Endodermal cell (in vitro differentiated cells): ENCODE measurements around the gene CCNQ. TPM values are rescaled to one million over a fixed set of nuclear protein-coding genes. Genes with fewer than 3 reads are reported as not detected.

ENCODE experiments used
- DNase-seq: peaks from one replicate; pipeline ENCODE4 v3.0.0-alpha.2; 2017
- H3K27ac ChIP-seq: 2 replicates; pipeline ENCODE4 v1.5.1; 2013; ENCODE audit warnings: mild to moderate bottlenecking, low read depth, low read length, moderate library complexity
- H3K27me3 ChIP-seq: 2 replicates; pipeline ENCODE4 v1.6.1; 2013; ENCODE audit warnings: mild to moderate bottlenecking, low read length, moderate library complexity; ENCODE audit not compliant: insufficient read depth, control insufficient read depth, poor library complexity, severe bottlenecking
- H3K36me3 ChIP-seq: 2 replicates; pipeline ENCODE4 v1.7.0; 2013; ENCODE audit warnings: mild to moderate bottlenecking, low read length, moderate library complexity; ENCODE audit not compliant: control insufficient read depth, insufficient read depth
- H3K4me1 ChIP-seq: one replicate; pipeline ENCODE4 v1.7.0; 2013; ENCODE audit warnings: low read length; ENCODE audit not compliant: control insufficient read depth, insufficient read depth
- H3K4me3 ChIP-seq: 2 replicates; pipeline ENCODE4 v1.5.1; 2013; ENCODE audit warnings: mild to moderate bottlenecking, low read length, moderate library complexity
- H3K9ac ChIP-seq: 2 replicates; pipeline ENCODE4 v1.6.1; 2013; ENCODE audit warnings: mild to moderate bottlenecking, low read length, moderate library complexity; ENCODE audit not compliant: poor library complexity, severe bottlenecking; ENCODE audit errors: extremely low read depth
- H3K9me3 ChIP-seq: 2 replicates; pipeline ENCODE4 v1.6.1; 2013; ENCODE audit warnings: mild to moderate bottlenecking, low read length, moderate library complexity; ENCODE audit not compliant: control insufficient read depth
- H3K27ac Mint-ChIP-seq: 2 replicates; pipeline ENCODE4 v1.8.0; 2020; ENCODE audit warnings: mixed read lengths
- H3K27me3 Mint-ChIP-seq: 2 replicates; pipeline ENCODE4 v1.8.0; 2021; ENCODE audit warnings: mild to moderate bottlenecking, mixed read lengths; ENCODE audit not compliant: insufficient read depth
- H3K36me3 Mint-ChIP-seq: 2 replicates; pipeline ENCODE4 v1.8.0; 2020; ENCODE audit warnings: low read depth, mixed read lengths
- H3K4me1 Mint-ChIP-seq: 2 replicates; pipeline ENCODE4 v1.8.0; 2020; ENCODE audit warnings: mixed read lengths
- H3K4me3 Mint-ChIP-seq: 2 replicates; pipeline ENCODE4 v1.8.0; 2020; ENCODE audit warnings: mild to moderate bottlenecking, moderate library complexity, mixed read lengths
- H3K9me3 Mint-ChIP-seq: 2 replicates; pipeline ENCODE4 v1.8.0; 2020; ENCODE audit warnings: mild to moderate bottlenecking, mixed read lengths
- CTCF ChIP-seq: fragments of 200-600 bp; sonication (generic); conservative IDR thresholded peaks from 2 replicates; pipeline ENCODE4 v1.5.0; 2021; ENCODE audit warnings: antibody characterized with exemption, mild to moderate bottlenecking
- WGBS, 2 experiments: methylation state at CpG; one replicate each; pipeline versions ENCODE4 v1.1.5 to v1.1.7; 2013; ENCODE audit warnings: missing lambda C conversion rate in 2 of 2, mixed read lengths in 1 of 2; ENCODE audit not compliant: insufficient coverage in 1 of 2, insufficient read length in 1 of 2; 5-methylcytosine and 5-hydroxymethylcytosine counted together
- total RNA-seq, 2 donors: library from RNA; stranded (reverse); fragmentation: NEBNext Ultra II Directional in 1 of 2; extraction: Animal tissue kit (Norgen Biotek cat#: 25700) in 1 of 2; gene quantifications; 2 replicates in 1 of 2; 3 replicates in 1 of 2; pipeline ENCODE4 v1.2.1, GENCODE V29; 2021

Gene CCNQ
- total RNA-seq, 2 donors from 2014 or later, result 17.1 to 20.8 TPM

GRCh38 chrX:153582896-153583295 lies 16.0 kb downstream of the CCNQ start:
- Mint-ChIP-seq H3K27ac (no peak overlapping the region), H3K27me3 (peaks cover 5% of the 10 kb centered on the region), H3K36me3 (peaks cover 8% of the 10 kb centered on the region), H3K4me1 (peaks cover 8% of the 10 kb centered on the region), H3K9me3 (peaks cover 69% of the 10 kb centered on the region), H3K4me3 (no peak overlapping the region)
- no peak for TF ChIP-seq CTCF
- Histone ChIP-seq H3K27ac (no peak overlapping the region), H3K4me3 (no peak overlapping the region), H3K27me3 (no peaks in the 10 kb centered on the region), H3K4me1 (no peaks in the 10 kb centered on the region), H3K36me3 (no peaks in the 10 kb centered on the region), H3K9ac (no peak overlapping the region), H3K9me3 (no peaks in the 10 kb centered on the region)
- DNase-seq, result no peak
- WGBS, 2 experiments, result 80 to 85% methylated on average over 6 to 13 of the region's 13 CpGs

- Histone ChIP-seq H3K27me3 (no peaks in the 10 kb centered on the region), H3K9ac (no peak overlapping the region), H3K27ac (no peak overlapping the region), H3K36me3 (no peaks in the 10 kb centered on the region), H3K4me1 (no peaks in the 10 kb centered on the region), H3K9me3 (no peaks in the 10 kb centered on the region), H3K4me3 (no peak overlapping the region)
- WGBS, 2 experiments, result 87% methylated on average over 10 of the region's 14 CpGs; no CpG with 5 or more reads in 1 of the 2 experiments
- H3K9me3 Mint-ChIP-seq, result peaks cover 66% of the 10 kb centered on the region
- peak; percentile 83 for DNase-seq
- H3K4me3 Mint-ChIP-seq, result no peak overlapping the region
- H3K36me3 Mint-ChIP-seq, result no peaks in the 10 kb centered on the region
- H3K27ac Mint-ChIP-seq, result no peak overlapping the region
- H3K27me3 Mint-ChIP-seq, result peaks cover 5% of the 10 kb centered on the region
- H3K4me1 Mint-ChIP-seq, result peaks cover 8% of the 10 kb centered on the region
- peak; percentile 70 for TF ChIP-seq CTCF
Measured at GRCh38 chrX:153580700-153581386, 18.1 kb downstream of the CCNQ start.

GRCh38 chrX:153578889-153579288 lies 20.1 kb downstream of the CCNQ start:
- Mint-ChIP-seq H3K4me3 (no peak overlapping the region), H3K27me3 (peaks cover 5% of the 10 kb centered on the region), H3K9me3 (peaks cover 71% of the 10 kb centered on the region), H3K27ac (no peak overlapping the region), H3K36me3 (no peaks in the 10 kb centered on the region), H3K4me1 (peaks cover 8% of the 10 kb centered on the region)
- no peaks in the 10 kb centered on the region for H3K36me3 ChIP-seq
- H3K9ac ChIP-seq, result no peak overlapping the region
- no peak overlapping the region for H3K27ac ChIP-seq
- no peak overlapping the region for H3K4me3 ChIP-seq
- WGBS, 2 experiments, result 51 to 63% methylated on average over 2 of the region's 2 CpGs
- H3K27me3 ChIP-seq, result no peaks in the 10 kb centered on the region
- H3K4me1 ChIP-seq, result no peaks in the 10 kb centered on the region
- TF ChIP-seq CTCF, result no peak
- DNase-seq, result no peak
- H3K9me3 ChIP-seq, result no peaks in the 10 kb centered on the region
